Measurements from ENCODE around the gene GIPC1.

The GIPC1 gene

GRCh38 chr19:14487370-14488125 lies 8.4 kb downstream of the GIPC1 start:
- DNase-seq: no peak

GRCh38 chr19:14482172-14482941 lies 13.6 kb downstream of the GIPC1 start:
- no peak for DNase-seq

- no peak for DNase-seq
Measured at GRCh38 chr19:14480700-14481079, 15.2 kb downstream of the GIPC1 start.

DNA sequence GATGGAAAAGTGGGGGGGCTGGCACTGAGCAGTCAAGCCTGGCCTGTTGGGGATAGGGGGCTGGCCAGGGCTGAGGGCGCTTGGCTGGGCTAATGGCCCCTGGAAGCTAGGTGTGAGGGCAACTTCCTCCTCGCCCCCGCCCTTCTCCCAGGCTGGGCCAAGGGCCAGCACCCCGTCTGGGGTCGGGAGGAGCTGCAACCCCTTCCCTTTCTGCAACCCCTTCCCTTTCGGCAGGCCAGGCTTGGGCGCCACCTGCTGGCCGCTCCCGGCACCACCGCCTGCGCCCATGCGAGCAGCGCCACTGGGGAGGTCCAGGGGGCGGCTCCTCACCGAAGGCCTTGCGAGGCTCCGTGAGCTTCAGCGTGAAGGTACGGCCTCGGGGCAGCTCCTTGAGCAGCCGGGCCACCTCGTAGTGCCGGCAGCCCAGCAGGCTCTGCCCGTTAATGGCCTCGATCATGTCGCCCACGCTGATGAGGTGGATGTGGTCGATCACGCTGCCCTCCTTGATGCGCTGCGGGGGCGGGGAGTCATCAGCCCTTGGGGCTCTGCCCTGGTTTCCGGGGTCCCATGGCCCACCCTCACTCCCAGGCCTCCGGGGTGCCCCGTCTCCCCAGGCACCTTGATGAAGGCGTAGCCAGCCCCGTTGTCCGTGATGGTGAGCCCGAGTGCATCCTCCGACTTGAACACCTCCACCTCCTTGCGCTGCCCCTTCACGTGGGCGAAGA lies 15.8 kb downstream of the GIPC1 start:
- no peak for DNase-seq

DNA sequence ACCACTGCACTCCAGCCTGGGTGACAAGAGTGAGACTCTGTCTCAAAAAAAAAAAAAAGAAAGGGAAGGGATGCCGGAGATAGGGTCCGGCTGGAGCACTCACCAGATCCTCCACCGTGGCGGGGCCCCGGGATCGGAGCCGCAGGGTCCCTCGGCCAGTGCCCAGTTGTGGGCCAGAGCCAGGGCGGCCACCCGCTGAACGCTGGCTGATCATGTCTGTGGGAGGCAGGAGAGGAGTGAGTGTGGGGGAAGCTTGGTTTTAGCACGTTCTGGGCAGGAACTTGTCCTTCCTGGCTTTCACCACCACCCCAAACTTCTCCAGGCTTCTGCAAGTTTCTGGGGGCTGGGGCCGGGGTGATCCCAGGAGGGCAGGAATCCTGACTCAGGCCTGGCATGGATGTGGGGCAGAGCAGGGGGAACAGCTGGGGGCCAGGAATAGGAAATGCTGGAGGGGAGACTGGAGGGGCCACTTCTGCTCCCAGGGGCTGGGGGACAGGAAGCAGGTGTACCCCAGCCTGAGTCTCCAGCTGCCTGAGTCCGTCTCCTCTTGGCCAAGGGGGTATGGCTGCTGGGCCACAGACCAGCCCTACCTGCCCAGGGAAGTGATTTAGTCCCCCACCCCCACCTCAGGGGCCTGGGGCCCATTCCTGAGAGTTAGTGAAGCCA lies 16.5 kb downstream of the GIPC1 start:
- DNase-seq: no peak

- DNase-seq: no peak
Measured at GRCh38 chr19:14478113-14478545, 17.8 kb downstream of the GIPC1 start.

DNA sequence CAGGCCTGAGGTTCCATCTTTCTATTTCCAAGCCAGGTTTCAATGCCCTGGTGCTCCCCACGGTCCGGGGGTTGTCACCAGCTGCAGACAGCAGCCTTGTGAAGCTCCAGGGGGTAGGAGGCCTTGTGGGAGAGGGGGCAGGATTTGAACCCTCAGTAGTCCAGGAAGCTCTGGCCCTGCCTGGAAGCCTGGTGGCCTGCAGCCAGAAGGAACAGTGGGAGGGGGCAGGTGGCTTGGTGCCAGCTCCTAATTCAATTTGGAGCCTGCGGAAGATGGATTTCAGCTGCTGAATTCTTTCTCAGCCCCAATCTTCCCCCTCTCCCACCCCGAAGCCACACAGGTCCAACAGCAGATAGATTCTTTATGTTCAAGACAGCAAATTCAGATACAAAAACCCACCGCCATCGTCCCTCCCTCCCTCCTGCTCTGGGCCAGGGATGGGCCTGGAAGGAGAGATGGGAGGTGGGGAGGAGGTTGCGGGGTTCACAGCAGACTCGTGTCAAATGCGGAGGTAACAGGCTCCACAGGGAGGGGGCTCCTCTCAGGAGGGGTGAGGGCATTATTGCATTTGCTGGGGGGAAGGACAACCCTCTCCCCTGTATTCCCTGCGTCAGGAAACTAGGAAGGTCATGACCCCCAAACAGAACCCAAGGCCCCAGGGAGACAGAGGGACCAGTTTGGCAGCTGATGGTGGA lies 18.4 kb downstream of the GIPC1 start:
- no peak for DNase-seq

DNA sequence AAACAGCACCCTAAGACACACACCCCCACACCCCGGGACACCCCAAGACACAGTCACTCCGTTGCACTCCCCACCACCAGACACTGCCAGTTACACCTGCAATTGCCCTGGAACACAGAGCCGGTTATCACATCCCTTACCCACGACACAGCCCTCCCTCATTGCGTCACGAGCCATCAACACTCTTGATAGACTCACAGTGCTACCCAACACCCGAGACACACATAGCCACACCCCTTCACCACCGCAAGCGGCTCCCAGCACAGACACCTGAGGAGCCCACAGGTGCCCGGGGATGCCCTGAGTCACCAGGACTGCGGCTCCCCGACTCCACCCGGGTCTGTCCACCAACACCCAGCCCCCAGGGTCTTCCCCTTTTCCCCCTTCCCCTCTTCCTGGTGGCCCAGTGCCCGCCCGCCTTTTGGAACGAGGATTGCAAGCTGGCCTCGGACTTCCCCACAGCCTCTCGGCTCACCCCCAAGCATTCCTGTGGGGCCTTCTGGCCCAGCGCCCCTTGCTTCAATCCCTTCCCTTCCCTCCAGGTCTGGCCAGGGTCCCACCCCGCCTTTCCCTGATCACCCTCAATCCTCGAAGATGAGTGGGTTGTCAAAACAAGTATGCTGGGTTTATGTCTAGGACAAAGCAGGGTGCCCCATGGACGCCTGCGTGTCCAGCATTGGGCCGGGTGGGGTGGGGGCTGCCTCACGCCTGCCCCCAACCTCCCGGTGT lies 19.1 kb downstream of the GIPC1 start:
- DNase-seq: no peak

- no peak for DNase-seq
Measured at GRCh38 chr19:14476327-14476672, 19.6 kb downstream of the GIPC1 start.

GRCh38 chr19:14475251-14476073 lies 20.5 kb downstream of the GIPC1 start, which contains the start of gene PTGER1:
Gene PTGER1, minus strand, starts transcription at chr19:14475354. Its CDS starts 1,034 bp downstream, at chr19:14474320.
- DNase-seq: no peak

DNA sequence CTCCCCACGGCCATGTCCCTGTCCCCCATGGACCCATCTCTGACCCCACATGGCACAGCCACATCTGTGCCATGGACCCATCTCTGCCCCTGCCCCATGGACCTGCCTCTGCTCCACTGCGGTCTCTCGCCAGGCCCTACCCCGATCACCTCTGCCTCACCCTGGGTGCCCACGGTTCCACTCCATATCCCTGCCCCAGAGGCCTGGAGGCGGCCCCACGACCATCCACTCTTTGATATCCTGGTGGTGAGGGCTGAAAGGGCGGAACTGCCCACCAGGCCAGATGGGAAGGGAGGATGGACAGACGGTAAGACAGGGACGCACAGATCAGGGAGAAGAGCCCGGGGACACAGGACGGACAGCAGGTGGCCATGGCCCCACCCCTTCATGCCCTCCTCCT lies 21.1 kb downstream of the GIPC1 start:
- no peak for DNase-seq

DNA sequence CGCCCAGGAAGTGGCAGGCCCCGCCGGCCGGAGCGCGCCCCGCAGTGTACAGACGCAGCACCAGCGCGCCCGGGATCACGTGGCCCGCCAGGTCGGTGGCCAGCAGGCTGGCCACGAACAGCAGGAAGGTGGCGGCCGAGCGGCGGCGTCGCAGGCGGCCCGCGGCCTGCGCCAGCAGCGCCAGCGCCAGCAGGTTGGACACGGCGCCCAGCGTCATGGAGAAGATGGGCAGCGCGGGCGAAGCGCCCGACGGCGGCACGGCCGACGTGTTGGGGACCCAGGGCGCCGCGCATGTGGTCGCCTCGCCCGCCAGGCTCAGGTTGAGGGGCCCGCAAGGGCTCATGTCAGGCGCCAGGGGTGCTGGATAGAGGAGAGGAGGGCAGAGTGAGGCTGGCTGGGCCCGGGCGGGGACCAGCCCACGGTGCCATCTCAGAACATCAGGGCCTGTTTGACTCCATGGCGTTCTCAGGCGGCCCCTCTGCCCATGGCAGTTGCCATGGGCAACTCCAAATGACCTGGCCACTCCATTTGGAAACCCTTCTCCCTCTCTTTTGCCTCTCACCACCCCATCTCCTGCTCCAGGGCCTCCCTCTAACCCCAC lies 21.8 kb downstream of the GIPC1 start:
- DNase-seq: no peak

DNA sequence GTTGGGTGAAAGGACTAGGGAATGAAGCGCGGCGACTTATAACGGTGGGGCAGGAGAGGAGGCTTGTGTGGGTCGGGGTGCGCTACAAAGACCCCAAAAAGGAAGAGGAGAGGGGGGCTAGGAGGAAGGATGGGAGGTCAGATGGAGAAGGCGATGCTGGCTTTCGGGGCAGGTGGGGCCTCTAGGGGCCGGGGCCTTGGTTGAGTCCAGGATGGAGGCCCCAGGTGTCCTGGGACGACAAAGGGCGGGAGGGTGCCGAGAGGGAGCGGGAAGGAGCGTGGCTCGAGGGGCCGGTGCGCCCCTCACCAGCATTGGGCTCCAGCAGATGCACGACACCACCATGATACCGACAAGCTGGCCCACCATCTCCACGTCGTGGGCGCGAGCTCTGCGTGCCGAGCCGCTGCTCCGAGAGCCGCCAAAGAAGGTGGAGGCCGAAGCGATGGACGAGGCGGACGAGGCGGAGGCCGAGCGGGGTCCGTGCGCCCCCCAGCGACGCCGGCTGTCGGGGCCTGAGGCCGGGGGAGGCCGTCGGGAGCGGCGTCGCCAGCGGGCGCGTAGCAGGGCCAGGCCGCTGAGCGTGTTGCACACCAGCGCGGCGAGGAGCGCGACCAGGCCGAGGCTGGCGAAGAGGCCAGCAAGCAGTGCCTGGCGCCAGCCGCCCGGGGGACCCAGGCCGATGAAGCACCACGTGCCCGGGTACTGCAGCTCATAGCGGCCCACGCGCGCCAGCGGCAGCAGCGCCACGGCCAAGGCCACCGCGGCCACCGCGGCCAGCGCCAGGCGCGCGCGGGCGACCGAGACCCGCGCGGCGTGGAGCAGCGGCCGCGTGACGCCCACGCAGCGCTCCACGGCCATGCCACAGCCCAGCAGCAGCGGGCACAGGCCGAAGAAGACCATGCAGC lies 22.6 kb downstream of the GIPC1 start:
- no peak for DNase-seq

- peak; percentile 62 for DNase-seq
Measured at GRCh38 chr19:14472202-14472938, 23.6 kb downstream of the GIPC1 start.

DNA sequence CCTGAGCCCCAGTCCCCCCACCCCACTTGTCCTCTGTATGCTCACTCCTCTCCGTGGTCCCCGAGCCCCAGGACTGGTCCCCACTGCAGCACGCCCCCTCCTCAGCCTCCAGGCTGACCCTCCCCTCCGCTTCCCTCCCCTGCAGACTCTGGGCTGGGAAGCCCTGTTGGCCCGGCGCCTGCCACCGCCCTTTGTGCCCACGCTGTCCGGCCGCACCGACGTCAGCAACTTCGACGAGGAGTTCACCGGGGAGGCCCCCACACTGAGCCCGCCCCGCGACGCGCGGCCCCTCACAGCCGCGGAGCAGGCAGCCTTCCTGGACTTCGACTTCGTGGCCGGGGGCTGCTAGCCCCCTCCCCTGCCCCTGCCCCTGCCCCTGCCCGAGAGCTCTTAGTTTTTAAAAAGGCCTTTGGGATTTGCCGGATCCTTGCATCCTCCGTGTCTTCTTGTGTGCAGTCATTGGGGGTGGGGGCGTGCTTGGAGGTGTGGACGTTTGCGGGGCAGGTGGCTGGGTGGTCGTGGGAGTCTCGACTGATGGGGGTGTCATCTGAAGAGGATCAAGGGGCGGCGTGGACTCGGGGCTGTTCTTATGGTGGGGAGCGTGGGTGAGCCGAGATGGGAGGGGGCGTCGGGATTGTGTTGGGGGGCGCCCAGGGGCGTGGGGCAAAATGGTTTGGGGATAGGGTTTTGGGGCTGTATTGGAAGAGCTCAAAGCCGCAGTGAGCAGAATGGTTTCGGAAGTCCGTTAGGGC lies 24.3 kb downstream of the GIPC1 start:
- DNase-seq: no peak

DNA sequence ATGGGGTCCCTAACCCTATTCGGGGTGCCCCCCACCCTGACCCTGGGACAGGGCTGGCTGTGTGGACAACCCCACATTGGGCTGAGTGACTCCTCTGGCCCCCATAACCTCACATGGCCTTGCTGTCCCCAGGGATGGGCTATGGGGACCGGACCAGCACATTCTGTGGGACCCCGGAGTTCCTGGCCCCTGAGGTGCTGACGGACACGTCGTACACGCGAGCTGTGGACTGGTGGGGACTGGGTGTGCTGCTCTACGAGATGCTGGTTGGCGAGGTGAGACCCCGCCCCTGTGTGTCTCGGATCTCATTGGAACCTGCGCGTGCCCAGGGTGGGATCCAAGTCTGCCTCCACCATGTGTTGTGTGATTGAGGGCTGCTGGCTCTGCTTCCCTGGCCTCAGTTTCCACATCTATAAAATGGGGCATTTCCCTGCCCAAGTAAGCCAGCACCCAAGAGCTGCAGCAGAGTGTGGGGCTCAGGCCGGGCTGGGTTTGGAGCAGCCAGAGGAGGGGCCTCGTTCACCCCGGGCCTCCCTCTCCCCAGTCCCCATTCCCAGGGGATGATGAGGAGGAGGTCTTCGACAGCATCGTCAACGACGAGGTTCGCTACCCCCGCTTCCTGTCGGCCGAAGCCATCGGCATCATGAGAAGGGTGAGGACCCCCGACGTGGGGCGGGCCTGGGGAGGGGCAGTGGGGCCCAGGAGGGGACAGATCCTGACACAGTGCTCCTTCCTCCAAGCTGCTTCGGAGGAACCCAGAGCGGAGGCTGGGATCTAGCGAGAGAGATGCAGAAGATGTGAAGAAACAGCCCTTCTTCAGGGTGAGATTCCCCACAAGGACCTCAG lies 25.7 kb downstream of the GIPC1 start:
- DNase-seq: no peak

- no peak for DNase-seq
Measured at GRCh38 chr19:14467816-14468215, 28.1 kb downstream of the GIPC1 start.

All from NCI-H510A (cell line).